Activated T-cell treated with anti-CD3 and anti-CD28 coated beads, Interleukin-2, amount 50 U/mL, for 1 hour (primary cell): ENCODE results near the gene FAM135A.
"Not testable (repeated sequence)": the region's sequence is repeated elsewhere in the genome, so short reads cannot be mapped to it uniquely, and the experiment has no call there.

Experiments used
- DNase-seq: peaks from one replicate; pipeline ENCODE4 v3.0.0-alpha.2; 2020

The FAM135A gene

GRCh38 chr6:70396796-70397729, 16.2 kb upstream of the FAM135A start:
- DNase-seq, result no peak

GRCh38 chr6:70398783-70399728, 14.3 kb upstream of the FAM135A start:
- no peak for DNase-seq

GRCh38 chr6:70404658-70405057, 8.7 kb upstream of the FAM135A start:
- no peak for DNase-seq

- DNase-seq, result no peak
These were observed 4.1 kb upstream of the FAM135A start for GRCh38 chr6:70409216-70409615.

GRCh38 chr6:70411542-70412251, 1.6 kb upstream of the FAM135A start:
- DNase-seq, result no peak

- DNase-seq, result no peak
These were observed 825 bp upstream of the FAM135A start for GRCh38 chr6:70412252-70413113.

- DNase-seq, result no peak
These were observed 735 bp downstream of the FAM135A start for GRCh38 chr6:70413992-70414494.

GRCh38 chr6:70414813-70415212, 1.5 kb downstream of the FAM135A start:
- DNase-seq, result no peak

GRCh38 chr6:70415247-70415646, 1.9 kb downstream of the FAM135A start:
- DNase-seq, result no peak

GRCh38 chr6:70415660-70416059, 2.4 kb downstream of the FAM135A start:
- no peak for DNase-seq

GRCh38 chr6:70421509-70421908, 8.2 kb downstream of the FAM135A start:
- DNase-seq, result no peak

- no peak for DNase-seq
These were observed 10.2 kb downstream of the FAM135A start for GRCh38 chr6:70423189-70424134.

- no peak for DNase-seq
These were observed 11.0 kb downstream of the FAM135A start for GRCh38 chr6:70424291-70424690.

- no peak for DNase-seq
These were observed 23.0 kb downstream of the FAM135A start for GRCh38 chr6:70436320-70436719.

- DNase-seq, result no peak
These were observed 31.7 kb downstream of the FAM135A start for GRCh38 chr6:70445001-70445400.

- DNase-seq, result not testable (repeated sequence)
These were observed 34.2 kb downstream of the FAM135A start for GRCh38 chr6:70447343-70448070.

- not testable (repeated sequence) for DNase-seq
These were observed 40.6 kb downstream of the FAM135A start for GRCh38 chr6:70453899-70454298.

GRCh38 chr6:70456735-70457134, 43.4 kb downstream of the FAM135A start:
- no peak for DNase-seq

- no peak for DNase-seq
These were observed 45.9 kb downstream of the FAM135A start for GRCh38 chr6:70459235-70459634.

GRCh38 chr6:70459699-70460098, 46.4 kb downstream of the FAM135A start:
- DNase-seq, result not testable (repeated sequence)
